ENCODE measurements around the gene STARD10. TPM values are rescaled to one million over a fixed set of nuclear protein-coding genes. Genes with fewer than 3 reads are reported as not detected.

The STARD10 gene
- total and polyA plus RNA-seq, 4 donors = 70.5 to 328 (median 232) TPM

DNA sequence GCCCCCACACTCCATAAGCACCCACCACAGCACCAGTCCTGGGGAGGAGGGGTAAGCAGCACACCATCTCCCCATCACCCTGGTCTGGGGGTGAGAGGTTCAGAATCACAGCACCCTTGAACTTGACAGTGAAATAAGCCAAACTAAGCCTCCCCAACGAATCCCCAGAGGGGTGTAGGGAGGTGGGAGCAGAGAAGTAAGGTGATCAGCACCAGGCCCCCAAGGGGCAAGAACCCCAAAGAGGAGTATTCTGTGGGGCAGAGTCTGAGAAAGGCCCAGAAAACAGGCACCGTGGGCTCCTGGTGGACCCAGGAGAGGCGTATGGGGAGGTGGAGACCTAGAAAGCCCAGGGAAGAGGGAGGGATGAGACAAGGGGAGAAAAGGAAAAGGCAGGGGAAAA, 72.6 kb downstream of the STARD10 start (continued):
- TF ChIP-seq, protein P1, sequence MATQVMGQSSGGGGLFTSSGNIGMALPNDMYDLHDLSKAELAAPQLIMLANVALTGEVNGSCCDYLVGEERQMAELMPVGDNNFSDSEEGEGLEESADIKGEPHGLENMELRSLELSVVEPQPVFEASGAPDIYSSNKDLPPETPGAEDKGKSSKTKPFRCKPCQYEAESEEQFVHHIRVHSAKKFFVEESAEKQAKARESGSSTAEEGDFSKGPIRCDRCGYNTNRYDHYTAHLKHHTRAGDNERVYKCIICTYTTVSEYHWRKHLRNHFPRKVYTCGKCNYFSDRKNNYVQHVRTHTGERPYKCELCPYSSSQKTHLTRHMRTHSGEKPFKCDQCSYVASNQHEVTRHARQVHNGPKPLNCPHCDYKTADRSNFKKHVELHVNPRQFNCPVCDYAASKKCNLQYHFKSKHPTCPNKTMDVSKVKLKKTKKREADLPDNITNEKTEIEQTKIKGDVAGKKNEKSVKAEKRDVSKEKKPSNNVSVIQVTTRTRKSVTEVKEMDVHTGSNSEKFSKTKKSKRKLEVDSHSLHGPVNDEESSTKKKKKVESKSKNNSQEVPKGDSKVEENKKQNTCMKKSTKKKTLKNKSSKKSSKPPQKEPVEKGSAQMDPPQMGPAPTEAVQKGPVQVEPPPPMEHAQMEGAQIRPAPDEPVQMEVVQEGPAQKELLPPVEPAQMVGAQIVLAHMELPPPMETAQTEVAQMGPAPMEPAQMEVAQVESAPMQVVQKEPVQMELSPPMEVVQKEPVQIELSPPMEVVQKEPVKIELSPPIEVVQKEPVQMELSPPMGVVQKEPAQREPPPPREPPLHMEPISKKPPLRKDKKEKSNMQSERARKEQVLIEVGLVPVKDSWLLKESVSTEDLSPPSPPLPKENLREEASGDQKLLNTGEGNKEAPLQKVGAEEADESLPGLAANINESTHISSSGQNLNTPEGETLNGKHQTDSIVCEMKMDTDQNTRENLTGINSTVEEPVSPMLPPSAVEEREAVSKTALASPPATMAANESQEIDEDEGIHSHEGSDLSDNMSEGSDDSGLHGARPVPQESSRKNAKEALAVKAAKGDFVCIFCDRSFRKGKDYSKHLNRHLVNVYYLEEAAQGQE (IDR thresholded peaks at IDR 0.05) = no peak

DNA sequence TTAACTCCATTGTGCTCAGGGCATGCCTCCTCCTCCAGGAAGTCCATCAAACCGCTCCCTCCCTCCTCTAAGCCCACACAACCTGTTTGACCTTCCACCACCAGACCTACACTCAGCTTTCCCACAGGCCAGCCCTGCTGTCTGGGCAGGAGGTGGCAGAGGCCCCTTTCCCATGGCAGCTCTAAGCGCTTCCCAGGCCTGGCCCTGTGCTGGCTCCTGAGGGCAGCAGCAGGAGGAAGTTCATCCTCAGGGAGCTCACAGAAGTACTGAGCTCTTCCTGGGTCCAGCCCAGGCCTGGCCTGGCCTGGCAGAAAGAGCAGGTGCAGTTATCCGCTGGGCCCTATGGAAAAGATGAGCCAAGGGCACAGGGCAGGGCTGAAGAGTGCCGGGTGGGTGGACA, 73.1 kb downstream of the STARD10 start:
- no peak for DNase-seq (ENCODE audit: low spot score)
- H3K4me3 ChIP-seq (ENCODE audit: low read depth in 1 of 3, low read length in 3 of 3) = peak overlapping the region; percentile 71 to 81 (median 80)
- H3K9ac ChIP-seq (ENCODE audit: low read depth in 1 of 2, low read length in 2 of 2) = peak overlapping the region; percentile 43 to 70
- peak overlapping the region; percentile 93 to 98 for H3K27ac ChIP-seq (ENCODE audit: low read depth in 1 of 2, low read length in 2 of 2)
- peaks cover 2 to 8% (median 6%) of the 10 kb centered on the region in 4 donors for H3K36me3 ChIP-seq (ENCODE audit: control insufficient read depth in 4 of 4, insufficient read depth in 3 of 4, low read depth in 1 of 4, low read length in 3 of 4)
- no peaks in the 10 kb centered on the region for H3K27me3 ChIP-seq (ENCODE audit: control insufficient read depth in 4 of 4, insufficient read depth in 4 of 4, low read length in 3 of 4)
- 36% methylated on average over 4 of the region's 4 CpGs for WGBS
- TF ChIP-seq JUND (IDR thresholded peaks at IDR 0.05) (no peak), FOXA1 (IDR thresholded peaks at IDR 0.05) (no peak), HNF4G (IDR thresholded peaks at IDR 0.05) (no peak), RAD21 (IDR thresholded peaks at IDR 0.05) (no peak), NR2F2 (IDR thresholded peaks at IDR 0.05) (no peak), SP1 (IDR thresholded peaks at IDR 0.05) (no peak), GABPA (IDR thresholded peaks at IDR 0.05 in 1 of 2, conservative IDR thresholded peaks at IDR 0.05 in 1 of 2) (no peak), TAF1 (conservative IDR thresholded peaks at IDR 0.05) (no peak), EGR1 (IDR thresholded peaks at IDR 0.05; ENCODE audit: low read depth in 2 of 2) (no peak), FOXA2 (IDR thresholded peaks at IDR 0.05) (no peak), RXRA (IDR thresholded peaks at IDR 0.05) (no peak), HNF4A (conservative IDR thresholded peaks at IDR 0.05) (no peak), YY1 (IDR thresholded peaks at IDR 0.05) (no peak)
- TF ChIP-seq, protein P1 (IDR thresholded peaks at IDR 0.05) = no peak
- TF ChIP-seq, protein P2, sequence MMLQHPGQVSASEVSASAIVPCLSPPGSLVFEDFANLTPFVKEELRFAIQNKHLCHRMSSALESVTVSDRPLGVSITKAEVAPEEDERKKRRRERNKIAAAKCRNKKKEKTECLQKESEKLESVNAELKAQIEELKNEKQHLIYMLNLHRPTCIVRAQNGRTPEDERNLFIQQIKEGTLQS (IDR thresholded peaks at IDR 0.05) = no peak
- TF ChIP-seq, protein P3, sequence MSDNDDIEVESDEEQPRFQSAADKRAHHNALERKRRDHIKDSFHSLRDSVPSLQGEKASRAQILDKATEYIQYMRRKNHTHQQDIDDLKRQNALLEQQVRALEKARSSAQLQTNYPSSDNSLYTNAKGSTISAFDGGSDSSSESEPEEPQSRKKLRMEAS (IDR thresholded peaks at IDR 0.05) = no peak
- TF ChIP-seq, protein P4, sequence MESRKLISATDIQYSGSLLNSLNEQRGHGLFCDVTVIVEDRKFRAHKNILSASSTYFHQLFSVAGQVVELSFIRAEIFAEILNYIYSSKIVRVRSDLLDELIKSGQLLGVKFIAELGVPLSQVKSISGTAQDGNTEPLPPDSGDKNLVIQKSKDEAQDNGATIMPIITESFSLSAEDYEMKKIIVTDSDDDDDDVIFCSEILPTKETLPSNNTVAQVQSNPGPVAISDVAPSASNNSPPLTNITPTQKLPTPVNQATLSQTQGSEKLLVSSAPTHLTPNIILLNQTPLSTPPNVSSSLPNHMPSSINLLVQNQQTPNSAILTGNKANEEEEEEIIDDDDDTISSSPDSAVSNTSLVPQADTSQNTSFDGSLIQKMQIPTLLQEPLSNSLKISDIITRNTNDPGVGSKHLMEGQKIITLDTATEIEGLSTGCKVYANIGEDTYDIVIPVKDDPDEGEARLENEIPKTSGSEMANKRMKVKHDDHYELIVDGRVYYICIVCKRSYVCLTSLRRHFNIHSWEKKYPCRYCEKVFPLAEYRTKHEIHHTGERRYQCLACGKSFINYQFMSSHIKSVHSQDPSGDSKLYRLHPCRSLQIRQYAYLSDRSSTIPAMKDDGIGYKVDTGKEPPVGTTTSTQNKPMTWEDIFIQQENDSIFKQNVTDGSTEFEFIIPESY (IDR thresholded peaks at IDR 0.05) = no peak
- TF ChIP-seq, protein P5, sequence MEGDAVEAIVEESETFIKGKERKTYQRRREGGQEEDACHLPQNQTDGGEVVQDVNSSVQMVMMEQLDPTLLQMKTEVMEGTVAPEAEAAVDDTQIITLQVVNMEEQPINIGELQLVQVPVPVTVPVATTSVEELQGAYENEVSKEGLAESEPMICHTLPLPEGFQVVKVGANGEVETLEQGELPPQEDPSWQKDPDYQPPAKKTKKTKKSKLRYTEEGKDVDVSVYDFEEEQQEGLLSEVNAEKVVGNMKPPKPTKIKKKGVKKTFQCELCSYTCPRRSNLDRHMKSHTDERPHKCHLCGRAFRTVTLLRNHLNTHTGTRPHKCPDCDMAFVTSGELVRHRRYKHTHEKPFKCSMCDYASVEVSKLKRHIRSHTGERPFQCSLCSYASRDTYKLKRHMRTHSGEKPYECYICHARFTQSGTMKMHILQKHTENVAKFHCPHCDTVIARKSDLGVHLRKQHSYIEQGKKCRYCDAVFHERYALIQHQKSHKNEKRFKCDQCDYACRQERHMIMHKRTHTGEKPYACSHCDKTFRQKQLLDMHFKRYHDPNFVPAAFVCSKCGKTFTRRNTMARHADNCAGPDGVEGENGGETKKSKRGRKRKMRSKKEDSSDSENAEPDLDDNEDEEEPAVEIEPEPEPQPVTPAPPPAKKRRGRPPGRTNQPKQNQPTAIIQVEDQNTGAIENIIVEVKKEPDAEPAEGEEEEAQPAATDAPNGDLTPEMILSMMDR (IDR thresholded peaks at IDR 0.05; ENCODE audit: low read depth, low read length, missing input control) = no peak
- H3K4me1 ChIP-seq (ENCODE audit: control insufficient read depth in 4 of 4, insufficient read depth in 4 of 4, low read length in 3 of 4) = peaks cover 13 to 56% (median 47%) of the 10 kb centered on the region in 4 donors
- no peaks in the 10 kb centered on the region for H3K9me3 ChIP-seq (ENCODE audit: control insufficient read depth in 4 of 4, low read length in 3 of 4)
